B cell (primary cell): ENCODE measurements around the gene CCDC24. TPM values are rescaled to one million over a fixed set of nuclear protein-coding genes. Genes with fewer than 3 reads are reported as not detected.

Experiments
- ATAC-seq: fragments of 200-7000 bp; cut with Tn5 transposase; one replicate; pipeline ENCODE4 v1.10.0; 2021; ENCODE audit warnings: low read depth, mild to moderate bottlenecking, moderate number of reproducible peaks, moderate library complexity
- CTCF ChIA-PET: fragments of 350-600 bp; sonication (Branson Sonifier 250); formaldehyde crosslinking; loops from one replicate; lab custom pipeline; 2021; ENCODE audit warnings: antibody characterized with exemption, inconsistent platforms; lab: Charles Lee
- POLR2A ChIA-PET: fragments of 350-600 bp; sonication (Branson Sonifier 250); formaldehyde crosslinking; loops from one replicate; lab custom pipeline; 2021; ENCODE audit warnings: antibody characterized with exemption; lab: Charles Lee
- DNase-seq: peaks from one replicate; pipeline ENCODE4 v3.0.0; 2013
- H2AFZ ChIP-seq: 2 replicates; pipeline ENCODE4 v1.6.1; 2012; ENCODE audit warnings: mild to moderate bottlenecking, low read depth, low read length; ENCODE audit not compliant: insufficient read depth, poor library complexity, severe bottlenecking
- H3K27ac ChIP-seq, 2 donors: 1 replicate in 1 of 2; 2 replicates in 1 of 2; pipeline ENCODE4 v1.5.1; 2012 to 2013; ENCODE audit warnings: low read length in 2 of 2, mild to moderate bottlenecking in 2 of 2, moderate library complexity in 1 of 2
- H3K27me3 ChIP-seq, 4 experiments: fragments of 200-600 bp in 1 of 4; sonication (generic) in 1 of 4; replicated peaks in 1 of 4; 1 replicate in 2 of 4; 2 replicates in 2 of 4; pipeline versions ENCODE4 v1.6.1 to v1.7.0; 2013 to 2016; ENCODE audit warnings: low read length in 3 of 4, mild to moderate bottlenecking in 2 of 4, mixed read lengths in 1 of 4, moderate library complexity in 1 of 4; ENCODE audit not compliant: insufficient read depth in 4 of 4, control insufficient read depth in 3 of 4; ENCODE audit errors: control extremely low read depth in 1 of 4
- H3K36me3 ChIP-seq, 2 experiments: replicated peaks in 1 of 2; 1 replicate in 1 of 2; 2 replicates in 1 of 2; pipeline versions ENCODE4 v1.6.1 to v1.7.1; 2013; ENCODE audit warnings: low read length in 1 of 2; ENCODE audit not compliant: insufficient read depth in 2 of 2, control insufficient read depth in 1 of 2; ENCODE audit errors: control extremely low read depth in 1 of 2, extremely low read depth in 1 of 2
- H3K4me1 ChIP-seq, 2 donors: fragments of 200-600 bp in 1 of 2; sonication (generic) in 1 of 2; 1 replicate in 1 of 2; 2 replicates in 1 of 2; pipeline versions ENCODE4 v1.5.1 to v1.6.1; 2013 to 2017; ENCODE audit warnings: low read length in 2 of 2; ENCODE audit not compliant: control insufficient read depth in 2 of 2, insufficient read depth in 2 of 2
- H3K4me2 ChIP-seq: replicated peaks from 2 replicates; pipeline ENCODE3; 2012; ENCODE audit warnings: mild to moderate bottlenecking, low read depth, low read length; ENCODE audit not compliant: poor library complexity, severe bottlenecking
- H3K4me3 ChIP-seq, 5 experiments: fragments of 200-600 bp in 1 of 5; sonication (generic) in 1 of 5; 1 replicate in 3 of 5; 2 replicates in 2 of 5; pipeline versions ENCODE4 v1.5.1 to v1.7.0; 2011 to 2016; ENCODE audit warnings: low read length in 4 of 5, mild to moderate bottlenecking in 4 of 5, low read depth in 2 of 5, control low read depth in 1 of 5, moderate library complexity in 1 of 5; ENCODE audit not compliant: insufficient read depth in 1 of 5; ENCODE audit errors: control extremely low read depth in 1 of 5, extremely low read depth in 1 of 5
- H3K79me2 ChIP-seq: fragments of 200-600 bp; sonication (generic); one replicate; pipeline ENCODE4 v1.6.0; 2016; ENCODE audit warnings: low read length; ENCODE audit not compliant: control insufficient read depth, insufficient read depth
- H3K9ac ChIP-seq: fragments of 200-600 bp; sonication (generic); 2 replicates; pipeline ENCODE4 v1.6.1; 2017; ENCODE audit warnings: mild to moderate bottlenecking, low read length, moderate library complexity
- H3K9me3 ChIP-seq, 3 donors: one replicate each; pipeline versions ENCODE4 v1.6.1 to v1.7.1; 2013; ENCODE audit warnings: low read length in 2 of 3; ENCODE audit not compliant: control insufficient read depth in 2 of 3, insufficient read depth in 1 of 3; ENCODE audit errors: control extremely low read depth in 1 of 3
- H4K20me1 ChIP-seq: 2 replicates; pipeline ENCODE4 v1.6.0; 2012; ENCODE audit warnings: mild to moderate bottlenecking, low read length; ENCODE audit not compliant: insufficient read depth, control insufficient read depth, poor library complexity, severe bottlenecking
- H3K27ac Mint-ChIP-seq: one replicate; pipeline ENCODE4 v1.8.0; 2021; ENCODE audit warnings: mixed read lengths
- H3K27me3 Mint-ChIP-seq: one replicate; pipeline ENCODE4 v1.8.0; 2021; ENCODE audit warnings: mixed read lengths
- H3K4me1 Mint-ChIP-seq: one replicate; pipeline ENCODE4 v1.8.0; 2021; ENCODE audit warnings: mixed read lengths
- H3K4me3 Mint-ChIP-seq: one replicate; pipeline ENCODE4 v1.8.0; 2021; ENCODE audit warnings: mixed read lengths
- H3K9me3 Mint-ChIP-seq: one replicate; pipeline ENCODE4 v1.8.0; 2022; ENCODE audit warnings: mixed read lengths; ENCODE audit not compliant: insufficient read depth
- CTCF ChIP-seq: fragments of 200-600 bp; IDR thresholded peaks from one replicate; pipeline ENCODE4 v1.8.0; 2022; ENCODE audit warnings: antibody characterized with exemption, mild to moderate bottlenecking
- EZH2 ChIP-seq: IDR thresholded peaks from 2 replicates; pipeline ENCODE4 v1.6.1; 2012; ENCODE audit warnings: borderline replicate concordance, low read depth, mild to moderate bottlenecking, moderate library complexity, low read length; ENCODE audit not compliant: insufficient read depth, poor library complexity, severe bottlenecking
- WGBS: methylation state at CpG from one replicate; pipeline ENCODE4 v1.1.5; 2013; ENCODE audit warnings: missing lambda C conversion rate; ENCODE audit not compliant: insufficient coverage; 5-methylcytosine and 5-hydroxymethylcytosine counted together
- intact Hi-C: fragments of 100-400 bp; cut with micrococcal nuclease; formaldehyde crosslinking; loops from one replicate; pipeline ENCODE4 v1.10.0; 2022
- polyA plus RNA-seq: library from polyadenylated mRNA; depleted of rRNA; stranded (reverse); fragments of >200 nt; gene quantifications from 2 replicates; pipeline ENCODE4 v1.2.3, GENCODE V29; 2012
- total RNA-seq, 2 donors: library from RNA; stranded (reverse); fragments of 120-200 nt in 1 of 2; gene quantifications; 1 replicate in 1 of 2; 2 replicates in 1 of 2; pipeline versions ENCODE4 v1.2.3 to v1.2.4, GENCODE V29; 2013 to 2022

The CCDC24 gene
- total and polyA plus RNA-seq, 2 donors (not counting 1 experiment from before 2014, with no cell fraction given): 10.1 to 18.4 TPM

DNA sequence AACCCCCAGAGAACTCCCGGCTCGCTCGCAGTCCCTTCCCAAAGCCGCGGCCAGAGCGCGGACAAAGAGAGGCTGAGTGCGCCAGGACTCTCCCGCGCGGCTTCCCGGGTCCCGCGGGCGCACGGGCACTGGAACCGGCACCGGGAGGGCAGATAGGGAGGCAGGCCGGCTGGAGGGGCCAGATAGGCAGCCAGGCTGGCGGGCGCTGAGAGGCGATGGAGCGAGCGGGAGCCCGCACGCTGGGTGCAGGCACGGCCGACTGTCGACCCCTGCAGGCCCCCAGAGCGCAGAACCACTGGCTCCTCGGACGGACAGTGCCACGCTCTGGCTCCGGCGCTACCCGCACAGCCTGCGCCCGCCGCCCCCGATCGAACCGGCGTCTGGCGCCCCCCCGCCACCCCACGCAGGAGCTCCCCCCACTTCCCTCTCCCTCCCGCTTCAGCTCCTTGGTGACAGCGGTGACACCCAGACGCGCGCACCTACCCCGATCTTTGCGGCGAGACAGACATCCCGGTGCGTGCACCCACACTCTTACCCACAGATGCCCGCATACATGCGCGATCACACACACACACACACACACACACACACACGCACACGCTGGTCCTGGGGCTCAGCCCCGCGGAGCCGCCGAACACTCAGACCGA, 39.3 kb downstream of the CCDC24 start:
- CTCF ChIA-PET: interaction anchor here (0.7 to 17.1 kb wide), 6 partner anchors 10 to 267 kb away, joined by 3 to 227 read pairs (median 4); no protein-coding TSS in a partner anchor
- peak overlapping the region; percentile 87 for H3K9ac ChIP-seq
- no peak for DNase-seq

More for the DNA sequence above, 39.3 kb downstream of the CCDC24 start:
- Histone ChIP-seq H4K20me1 (no peaks in the 10 kb centered on the region), H3K9me3 (no peaks in the 10 kb centered on the region), H3K36me3 (no peaks in the 10 kb centered on the region), H3K79me2 (no peaks in the 10 kb centered on the region), H3K4me1 (peaks cover 9 to 25% of the 10 kb centered on the region in 2 donors), H3K27ac (no peak overlapping the region), H3K4me3 (peak overlapping the region; percentile 19 to 87 (median 81)), H3K4me2 (peak overlapping the region; percentile 100), H3K27me3 (peaks cover 0 to 4% (median 0%) of the 10 kb centered on the region in 4 experiments), H2AFZ (peak overlapping the region; percentile 100)
- intact Hi-C loops: loop anchor here (1.0 to 5.0 kb wide), 5 partner anchors 39 to 1263 kb away; partner anchors contain the start of genes C1orf50, CCDC24, ELOVL1 and IPO13
- Mint-ChIP-seq H3K4me3 (peak overlapping the region; percentile 89), H3K27me3 (no peaks in the 10 kb centered on the region), H3K27ac (peak overlapping the region; percentile 79), H3K4me1 (peaks cover 34% of the 10 kb centered on the region), H3K9me3 (no peaks in the 10 kb centered on the region)
- POLR2A ChIA-PET: interaction anchor here (0.5 to 0.7 kb wide), 3 partner anchors 22 to 276 kb away, joined by 3 to 5 read pairs (median 5); no protein-coding TSS in a partner anchor
- no peak for TF ChIP-seq EZH2
- TF ChIP-seq CTCF: no peak
- WGBS: under 1% methylated on average over 61 of the region's 66 CpGs
- ATAC-seq: peak; percentile 35
